Fibroblast of the aortic adventitia (primary cell): ENCODE measurements around the gene QKI. TPM values are rescaled to one million over a fixed set of nuclear protein-coding genes. Genes with fewer than 3 reads are reported as not detected.
"Not testable (repeated sequence)": the region's sequence is repeated elsewhere in the genome, so short reads cannot be mapped to it uniquely, and the experiment has no call there.

Source experiments
- DNase-seq: peaks from one replicate; pipeline ENCODE4 v3.0.0-alpha.2; 2010; ENCODE audit warnings: low read depth
- H3K4me3 ChIP-seq: 2 replicates; pipeline ENCODE4 v1.5.1; 2011; ENCODE audit warnings: low read depth, mild to moderate bottlenecking, control low read depth, low read length, moderate library complexity
- CTCF ChIP-seq: IDR thresholded peaks from 2 replicates; pipeline ENCODE4 v1.5.1; 2011; ENCODE audit warnings: mild to moderate bottlenecking, low read length, control low read depth, inconsistent platforms; ENCODE audit not compliant: insufficient read depth
- total RNA-seq: library from RNA; depleted of rRNA; stranded (reverse); fragments of >200 nt; gene quantifications from 2 replicates; pipeline ENCODE4 v1.2.3, GENCODE V29; 2012; ENCODE audit warnings: low replicate concordance

QKI gene
- total RNA-seq, 1 donor: 125 TPM

- no peak for TF ChIP-seq CTCF
- no peak overlapping the region for H3K4me3 ChIP-seq
- no peak for DNase-seq
Measured at GRCh38 chr6:163428373-163428772, 13.9 kb downstream of the QKI start.

GRCh38 chr6:163429858-163430448, 15.4 kb downstream of the QKI start:
- no peak for DNase-seq

GRCh38 chr6:163432300-163432699, 17.8 kb downstream of the QKI start:
- no peak for TF ChIP-seq CTCF
- H3K4me3 ChIP-seq: no peak overlapping the region
- no peak for DNase-seq

More at GRCh38 chr6:163429858-163430448, 15.4 kb downstream of the QKI start:
- H3K4me3 ChIP-seq: no peak overlapping the region
- TF ChIP-seq CTCF: no peak

DNA sequence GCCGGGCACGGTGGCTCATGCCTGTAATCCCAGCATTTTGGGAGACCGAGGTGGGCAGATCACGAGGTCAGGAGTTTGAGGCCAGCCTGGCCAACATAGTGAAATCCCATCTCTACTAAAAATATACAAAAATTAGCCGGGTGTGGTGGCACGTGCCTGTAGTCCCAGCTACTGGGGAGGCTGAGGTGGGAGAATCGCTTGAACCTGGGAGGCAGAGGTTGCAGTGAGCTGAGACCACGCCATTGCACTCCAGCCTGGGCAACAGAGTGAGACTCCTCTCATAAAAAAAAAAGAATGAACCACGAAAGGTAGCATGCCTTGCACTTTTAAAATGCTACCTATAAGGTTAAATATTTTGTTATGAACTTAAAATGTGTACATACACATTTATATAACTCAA, 19.0 kb downstream of the QKI start:
- DNase-seq, H3K4me3 ChIP-seq: not testable (repeated sequence)

DNA sequence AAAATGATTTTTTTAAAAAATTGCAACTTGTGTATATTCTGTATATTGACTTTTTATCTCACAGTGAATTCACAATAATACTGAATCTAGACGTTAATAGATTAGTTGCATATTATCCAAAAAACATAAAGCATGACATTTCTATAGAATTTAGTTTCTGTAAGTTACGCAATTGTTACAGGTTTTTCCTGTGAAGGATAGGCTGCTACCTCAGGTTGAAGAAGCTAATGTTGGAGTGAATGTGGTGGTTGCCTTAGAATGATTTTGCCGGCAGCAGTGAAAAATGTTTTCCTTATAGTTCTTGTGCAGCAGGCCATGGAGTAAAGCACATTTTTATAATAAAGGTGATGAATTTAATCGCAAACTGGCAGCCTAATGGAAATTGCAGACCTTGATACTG, 20.5 kb downstream of the QKI start:
- no peak overlapping the region for H3K4me3 ChIP-seq
- TF ChIP-seq CTCF: no peak
- DNase-seq: no peak

GRCh38 chr6:163436843-163437242, 22.3 kb downstream of the QKI start:
- DNase-seq: no peak
- TF ChIP-seq CTCF: no peak
- H3K4me3 ChIP-seq: no peak overlapping the region

DNA sequence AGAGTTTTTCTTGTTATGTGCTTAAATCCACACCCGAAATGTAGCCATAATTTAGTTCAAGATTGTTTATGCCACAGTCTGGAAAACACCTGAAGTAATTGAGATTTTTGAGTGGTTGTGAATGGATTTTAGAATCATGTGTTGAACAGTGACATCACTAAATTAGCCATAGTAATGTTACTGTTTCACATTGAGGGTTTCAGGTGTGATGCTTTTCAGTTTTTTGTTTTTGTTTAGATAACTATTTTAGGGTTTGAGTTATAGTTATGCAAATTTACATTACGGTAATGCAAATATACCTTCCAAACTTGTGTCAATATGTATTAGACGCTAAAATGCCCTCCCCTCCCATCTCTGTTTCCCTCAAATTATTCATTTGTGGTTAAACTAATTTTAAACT, 22.9 kb downstream of the QKI start:
- no peak overlapping the region for H3K4me3 ChIP-seq
- no peak for TF ChIP-seq CTCF
- DNase-seq: no peak
